ENCODE results near the gene TEX2.
"Not testable (repeated sequence)": the region's sequence is repeated elsewhere in the genome, so short reads cannot be mapped to it uniquely, and the experiment has no call there.

Gene TEX2

GRCh38 chr17:64208656-64209055 lies 54.4 kb downstream of the TEX2 start:
- DNase-seq, result not testable (repeated sequence)

GRCh38 chr17:64205804-64206203 lies 57.3 kb downstream of the TEX2 start:
- DNase-seq, result no peak

- DNase-seq, result no peak
These were observed 59.4 kb downstream of the TEX2 start for GRCh38 chr17:64203630-64204029.

GRCh38 chr17:64202683-64203344 lies 60.2 kb downstream of the TEX2 start:
- peak; percentile 15 for DNase-seq

- peak; percentile 14 for DNase-seq
These were observed 62.7 kb downstream of the TEX2 start for GRCh38 chr17:64200080-64201032.

GRCh38 chr17:64198331-64199090 lies 64.5 kb downstream of the TEX2 start:
- no peak for DNase-seq

- DNase-seq, result peak; percentile 56
These were observed 66.5 kb downstream of the TEX2 start for GRCh38 chr17:64196601-64197000.

GRCh38 chr17:64193561-64193960 lies 69.5 kb downstream of the TEX2 start:
- DNase-seq, result no peak

- DNase-seq, result no peak
These were observed 70.5 kb downstream of the TEX2 start for GRCh38 chr17:64192589-64192988.

GRCh38 chr17:64190472-64190871 lies 72.6 kb downstream of the TEX2 start:
- no peak for DNase-seq

GRCh38 chr17:64188088-64188487 lies 75.0 kb downstream of the TEX2 start:
- DNase-seq, result no peak

- DNase-seq, result no peak
These were observed 75.8 kb downstream of the TEX2 start for GRCh38 chr17:64187093-64187895.

- DNase-seq, result no peak
These were observed 76.6 kb downstream of the TEX2 start for GRCh38 chr17:64186171-64187092.

- DNase-seq, result peak; percentile 88
These were observed 77.5 kb downstream of the TEX2 start for GRCh38 chr17:64185557-64185956.

- peak; percentile 38 for DNase-seq
These were observed 78.0 kb downstream of the TEX2 start for GRCh38 chr17:64185101-64185500.

- peak; percentile 63 for DNase-seq
These were observed 79.2 kb downstream of the TEX2 start for GRCh38 chr17:64183815-64184214.

GRCh38 chr17:64182325-64183012 lies 80.6 kb downstream of the TEX2 start:
- DNase-seq, result no peak

GRCh38 chr17:64180089-64181073 lies 82.7 kb downstream of the TEX2 start:
- DNase-seq, result peak; percentile 95

GRCh38 chr17:64179024-64179423 lies 84.0 kb downstream of the TEX2 start:
- DNase-seq, result not testable (repeated sequence)

Measured in MV-4-11 (cell line).